Mammary epithelial cell (primary cell): ENCODE measurements around the gene COLEC12.

Source experiments
- CTCF ChIP-seq, 2 donors: IDR thresholded peaks in 1 of 2; conservative IDR thresholded peaks in 1 of 2; 2 replicates each; pipeline ENCODE4 v1.5.1; 2011 to 2012; ENCODE audit warnings: inconsistent platforms in 2 of 2, low read length in 2 of 2, mild to moderate bottlenecking in 2 of 2, control low read depth in 1 of 2, low read depth in 1 of 2; ENCODE audit not compliant: insufficient read depth in 1 of 2; ENCODE audit errors: extremely low read depth in 1 of 2
- EZH2 ChIP-seq: IDR thresholded peaks from 2 replicates; pipeline ENCODE4 v1.6.1; 2012; ENCODE audit warnings: low read length, inconsistent platforms, borderline replicate concordance

- TF ChIP-seq CTCF (conservative IDR thresholded peaks at IDR 0.05 in 1 of 2, IDR thresholded peaks at IDR 0.05 in 1 of 2; ENCODE audit: extremely low read depth in 1 of 2, insufficient read depth in 1 of 2, low read depth in 1 of 2, low read length in 2 of 2) (peak; percentile 53 to 57), EZH2 (no peak)
These were observed 22.9 kb downstream of the COLEC12 start for GRCh38 chr18:477565-477964.
